ENCODE data around the gene SMIM24. TPM values are rescaled to one million over a fixed set of nuclear protein-coding genes. Genes with fewer than 3 reads are reported as not detected.

SMIM24 gene
- total RNA-seq, 4 donors from 2014 or later, result not detected

DNA sequence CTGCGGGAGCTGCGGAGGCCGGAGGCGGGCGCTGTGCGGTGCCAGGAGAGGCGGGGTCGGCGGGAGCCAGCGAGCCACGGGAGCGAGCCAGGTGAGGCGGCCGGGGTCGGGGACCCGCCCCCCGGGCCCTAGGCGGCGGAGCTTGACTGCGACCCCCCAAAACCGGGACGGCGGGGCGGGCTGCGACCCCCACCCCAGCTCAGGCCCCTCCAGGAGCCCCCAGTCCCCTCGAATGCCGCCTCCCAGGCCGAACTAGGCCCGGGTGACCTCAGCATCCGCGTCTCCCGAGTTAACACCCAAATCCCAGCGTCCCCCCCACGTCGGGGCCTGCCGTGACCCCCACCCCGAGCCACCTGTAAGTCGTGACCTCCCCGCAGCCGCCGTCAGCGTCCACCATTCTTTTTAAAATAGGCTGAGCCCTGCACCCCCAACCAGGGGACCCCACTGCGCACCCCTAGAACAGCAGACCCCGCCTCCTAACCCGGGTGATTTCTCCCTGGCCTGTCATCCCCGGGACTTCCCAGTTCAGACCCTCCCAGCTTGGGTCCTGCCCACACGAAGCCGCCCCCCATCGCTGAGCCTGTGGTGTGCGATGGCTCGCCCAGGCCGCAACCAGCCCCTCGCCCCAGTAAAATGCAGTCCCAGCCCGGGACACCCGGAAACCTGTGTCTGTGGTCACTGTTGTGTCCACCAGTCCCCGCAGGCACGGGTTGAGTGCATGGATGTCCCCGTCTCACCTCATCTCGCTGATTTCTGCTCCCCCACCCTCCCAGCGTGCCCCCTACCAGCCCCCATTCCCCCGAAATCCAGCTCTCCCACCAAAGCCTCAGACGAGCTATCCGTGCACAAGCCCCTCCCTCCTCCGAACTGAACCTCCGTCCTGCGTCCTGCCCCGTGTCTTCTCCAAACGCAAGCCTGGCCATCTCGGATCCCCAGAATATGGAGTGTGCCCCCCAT lies 26.3 kb upstream of the SMIM24 start:
- H3K4me1 ChIP-seq, result peaks cover 0 to 53% (median 14%) of the 10 kb centered on the region in 3 donors

DNA sequence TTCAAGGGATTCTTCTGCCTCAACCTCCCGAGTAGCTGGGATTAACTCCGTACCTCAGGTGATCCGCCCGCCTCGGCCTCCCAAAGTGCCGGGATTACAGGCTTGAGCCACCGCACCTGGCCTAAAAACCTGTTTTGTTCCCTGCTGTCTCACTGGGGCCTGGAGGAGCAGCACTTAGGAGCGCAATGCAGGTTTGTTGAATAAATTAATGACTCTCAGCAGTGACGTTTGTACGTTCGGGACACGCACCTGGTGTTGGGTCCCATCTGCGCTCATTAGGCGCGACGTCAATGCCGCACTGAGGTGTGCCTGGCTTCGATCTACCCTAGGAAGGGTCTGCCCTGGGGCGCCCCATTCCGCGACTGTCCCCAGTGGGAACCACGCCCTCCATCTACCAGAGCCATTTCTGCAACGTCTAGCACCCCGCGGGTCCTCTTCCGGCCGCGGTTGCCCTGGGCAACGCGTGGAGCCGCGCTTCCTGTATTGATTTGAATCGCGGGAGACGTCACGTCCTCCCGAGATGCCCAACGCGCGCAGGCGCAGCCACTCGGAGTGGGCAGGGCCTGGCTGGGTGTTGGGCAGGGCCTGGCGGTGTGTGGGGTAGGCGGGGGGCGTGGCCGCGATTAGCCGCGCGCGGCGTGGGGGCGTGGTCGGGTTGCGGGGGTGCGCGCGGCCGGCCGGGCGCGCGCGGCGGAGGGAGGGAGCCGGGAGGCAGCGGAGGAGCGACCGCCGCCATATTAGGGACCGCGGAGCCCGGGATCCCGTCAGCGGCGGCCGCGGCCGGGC lies 25.5 kb upstream of the SMIM24 start, which contains the start of gene FZR1:
Gene FZR1, plus strand, starts transcription at position 714 of the 786 bp plus-strand sequence. CDS start 16,679 bp downstream, outside the sequence.
- no peak for TF ChIP-seq POLR2AphosphoS5 (IDR thresholded peaks at IDR 0.05)
- no peak for TF ChIP-seq EP300 (IDR thresholded peaks at IDR 0.05)
- TF ChIP-seq POLR2A (IDR thresholded peaks at IDR 0.05), result peak; percentile 66 to 77
- TF ChIP-seq, protein P1, sequence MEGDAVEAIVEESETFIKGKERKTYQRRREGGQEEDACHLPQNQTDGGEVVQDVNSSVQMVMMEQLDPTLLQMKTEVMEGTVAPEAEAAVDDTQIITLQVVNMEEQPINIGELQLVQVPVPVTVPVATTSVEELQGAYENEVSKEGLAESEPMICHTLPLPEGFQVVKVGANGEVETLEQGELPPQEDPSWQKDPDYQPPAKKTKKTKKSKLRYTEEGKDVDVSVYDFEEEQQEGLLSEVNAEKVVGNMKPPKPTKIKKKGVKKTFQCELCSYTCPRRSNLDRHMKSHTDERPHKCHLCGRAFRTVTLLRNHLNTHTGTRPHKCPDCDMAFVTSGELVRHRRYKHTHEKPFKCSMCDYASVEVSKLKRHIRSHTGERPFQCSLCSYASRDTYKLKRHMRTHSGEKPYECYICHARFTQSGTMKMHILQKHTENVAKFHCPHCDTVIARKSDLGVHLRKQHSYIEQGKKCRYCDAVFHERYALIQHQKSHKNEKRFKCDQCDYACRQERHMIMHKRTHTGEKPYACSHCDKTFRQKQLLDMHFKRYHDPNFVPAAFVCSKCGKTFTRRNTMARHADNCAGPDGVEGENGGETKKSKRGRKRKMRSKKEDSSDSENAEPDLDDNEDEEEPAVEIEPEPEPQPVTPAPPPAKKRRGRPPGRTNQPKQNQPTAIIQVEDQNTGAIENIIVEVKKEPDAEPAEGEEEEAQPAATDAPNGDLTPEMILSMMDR (IDR thresholded peaks at IDR 0.05), result no peak
- H3K4me3 ChIP-seq, result peak within 1 kb of the TSS; percentile 65 to 94
- peaks cover 0 to 51% (median 14%) of the 10 kb centered on the region in 3 donors for H3K4me1 ChIP-seq
- 2% methylated on average over 10 of the region's 79 CpGs; no CpG with 5 or more reads in 1 of the 2 donors for WGBS, 2 donors (ENCODE audit: low coverage in 1 of 2)
- H3K27ac ChIP-seq, result peak within 1 kb of the TSS; percentile 73 to 94 (median 84)
- peaks cover 0 to 22% of the 10 kb centered on the region in 2 donors for H3K36me3 ChIP-seq
- ATAC-seq, result peak; percentile 98
- no peaks in the 10 kb centered on the region for H3K9me3 ChIP-seq
- no peaks in the 10 kb centered on the region for H3K27me3 ChIP-seq

More for the DNA sequence above, 26.3 kb upstream of the SMIM24 start:
- Histone ChIP-seq H3K27me3 (no peaks in the 10 kb centered on the region), H3K4me3 (peak overlapping the region; percentile 65 to 94), H3K9me3 (no peaks in the 10 kb centered on the region), H3K27ac (peak overlapping the region; percentile 73 to 94 (median 84)), H3K36me3 (peaks cover 0 to 28% of the 10 kb centered on the region in 2 donors)
- no peak for TF ChIP-seq EP300 (IDR thresholded peaks at IDR 0.05)
- TF ChIP-seq POLR2AphosphoS5 (IDR thresholded peaks at IDR 0.05), result no peak
- TF ChIP-seq, protein P1 (IDR thresholded peaks at IDR 0.05), result no peak
- no peak for TF ChIP-seq POLR2A (IDR thresholded peaks at IDR 0.05)
- WGBS, 2 donors (ENCODE audit: low coverage in 1 of 2), result no CpG with 5 or more reads among the region's 69 CpGs
- ATAC-seq, result peak; percentile 0

DNA sequence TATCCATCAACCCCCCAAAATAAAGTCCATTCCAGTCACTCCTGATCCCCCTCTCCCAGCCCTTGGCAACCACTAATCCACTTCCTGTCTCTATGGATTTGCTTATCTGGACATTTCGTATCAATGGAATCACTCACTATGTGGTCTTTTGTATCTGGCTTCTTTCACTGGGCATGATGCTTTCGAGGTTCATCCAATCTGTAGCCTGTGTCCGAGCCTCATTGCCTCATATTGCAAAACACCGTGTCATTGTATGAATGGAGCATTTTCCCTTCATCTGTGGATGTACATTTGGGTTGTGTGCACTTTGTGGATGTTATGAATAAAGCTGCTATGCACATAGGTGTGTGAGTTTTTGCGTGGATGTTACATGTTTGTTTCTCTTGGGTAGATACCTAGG lies 24.4 kb upstream of the SMIM24 start:
- WGBS, 2 donors (ENCODE audit: low coverage in 1 of 2), result 67 to 80% methylated on average over 2 to 5 of the region's 5 CpGs
- H3K4me1 ChIP-seq, result peaks cover 0 to 51% (median 15%) of the 10 kb centered on the region in 3 donors

DNA sequence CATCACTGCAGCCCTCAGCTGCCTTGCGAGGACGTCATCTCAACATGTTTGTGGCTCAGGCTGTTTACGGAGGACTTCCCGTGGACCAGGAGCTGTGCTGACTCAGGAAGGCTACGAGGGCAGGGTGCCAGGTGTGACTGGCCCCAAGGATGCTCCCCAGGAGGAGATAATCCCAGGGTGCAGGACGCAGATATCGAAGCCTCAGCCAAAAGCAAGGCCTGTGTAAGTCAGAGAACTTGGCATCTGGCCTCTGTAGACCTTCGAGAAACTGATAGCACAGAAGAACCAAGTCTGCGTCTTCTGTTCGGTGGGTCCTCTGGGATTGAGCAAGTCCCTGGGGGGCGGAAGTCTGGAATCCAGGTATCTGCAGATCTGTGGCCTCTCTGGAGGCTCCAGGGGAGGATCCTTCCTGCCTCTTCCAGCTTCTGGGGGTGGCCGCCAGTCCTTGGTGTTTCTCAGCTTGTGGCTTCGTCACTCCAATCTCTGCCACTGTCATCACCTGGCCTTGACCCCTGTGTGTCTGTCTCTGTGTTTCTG lies 22.8 kb upstream of the SMIM24 start:
- ATAC-seq, result no peak
- H3K27me3 ChIP-seq, result no peaks in the 10 kb centered on the region
- 88% methylated on average over 9 of the region's 13 CpGs; no CpG with 5 or more reads in 1 of the 2 donors for WGBS, 2 donors (ENCODE audit: low coverage in 1 of 2)
- H3K4me3 ChIP-seq, result no peak overlapping the region
- TF ChIP-seq POLR2A (IDR thresholded peaks at IDR 0.05) (no peak), POLR2AphosphoS5 (IDR thresholded peaks at IDR 0.05) (no peak), EP300 (IDR thresholded peaks at IDR 0.05) (no peak)
- TF ChIP-seq, protein P1 (IDR thresholded peaks at IDR 0.05), result no peak
- no peaks in the 10 kb centered on the region for H3K36me3 ChIP-seq
- peaks cover 0 to 48% (median 21%) of the 10 kb centered on the region in 3 donors for H3K4me1 ChIP-seq
- H3K27ac ChIP-seq, result no peak overlapping the region
- no peaks in the 10 kb centered on the region for H3K9me3 ChIP-seq

More for the DNA sequence above, 24.4 kb upstream of the SMIM24 start:
- ATAC-seq, result no peak
- H3K27ac ChIP-seq, result no peak overlapping the region
- peaks cover 0 to 11% of the 10 kb centered on the region in 2 donors for H3K36me3 ChIP-seq
- no peak for TF ChIP-seq POLR2A (IDR thresholded peaks at IDR 0.05)
- no peak for TF ChIP-seq EP300 (IDR thresholded peaks at IDR 0.05)
- no peak for TF ChIP-seq POLR2AphosphoS5 (IDR thresholded peaks at IDR 0.05)
- TF ChIP-seq, protein P1 (IDR thresholded peaks at IDR 0.05), result no peak
- H3K9me3 ChIP-seq, result no peaks in the 10 kb centered on the region
- no peaks in the 10 kb centered on the region for H3K27me3 ChIP-seq
- H3K4me3 ChIP-seq, result no peak overlapping the region
